Loucy (cell line): ENCODE results near the gene CYP2E1.

Experiments
- H2AFZ ChIP-seq: fragments of 200-600 bp; sonication (generic); 2 replicates; pipeline ENCODE4 v1.6.0; 2016; ENCODE audit warnings: antibody characterized with exemption, mild to moderate bottlenecking, low read length, moderate library complexity
- H3F3A ChIP-seq: fragments of 200-600 bp; 2 replicates; pipeline ENCODE4 v1.6.0; 2016; ENCODE audit warnings: antibody characterized with exemption, low read depth, mild to moderate bottlenecking
- H3K27me3 ChIP-seq: fragments of 200-600 bp; sonication (generic); 2 replicates; pipeline ENCODE4 v1.6.1; 2014; ENCODE audit warnings: low read length, mild to moderate bottlenecking; ENCODE audit not compliant: insufficient read depth, poor library complexity, severe bottlenecking
- H3K36me3 ChIP-seq: fragments of 200-600 bp; sonication (generic); 2 replicates; pipeline ENCODE4 v1.6.1; 2016; ENCODE audit warnings: low read length; ENCODE audit not compliant: insufficient read depth
- H3K4me1 ChIP-seq: fragments of 200-600 bp; sonication (generic); 2 replicates; pipeline ENCODE4 v1.5.1; 2014; ENCODE audit warnings: low read length, mild to moderate bottlenecking; ENCODE audit not compliant: insufficient read depth, poor library complexity, severe bottlenecking
- H3K4me2 ChIP-seq: fragments of 200-600 bp; sonication (generic); 2 replicates; pipeline ENCODE4 v1.6.0; 2014; ENCODE audit warnings: antibody characterized with exemption, low read length, low read depth, mild to moderate bottlenecking; ENCODE audit not compliant: poor library complexity, severe bottlenecking
- H3K4me3 ChIP-seq: fragments of 200-600 bp; sonication (generic); 2 replicates; pipeline ENCODE4 v1.5.1; 2014; ENCODE audit warnings: low read length, mild to moderate bottlenecking, mixed read lengths; ENCODE audit not compliant: poor library complexity, severe bottlenecking
- H3K79me2 ChIP-seq: fragments of 200-600 bp; sonication (generic); 2 replicates; pipeline ENCODE4 v1.6.1; 2014; ENCODE audit warnings: low read length; ENCODE audit not compliant: insufficient read depth
- H3K9ac ChIP-seq: fragments of 200-600 bp; sonication (generic); 2 replicates; pipeline ENCODE4 v1.6.0; 2014; ENCODE audit warnings: mild to moderate bottlenecking, low read depth, low read length, moderate library complexity; ENCODE audit not compliant: poor library complexity, severe bottlenecking
- H3K9me2 ChIP-seq: fragments of 200-600 bp; sonication (generic); replicated peaks from 2 replicates; pipeline ENCODE4 v1.6.1; 2016; ENCODE audit warnings: low read depth, low read length, mixed read lengths
- H3K9me3 ChIP-seq: fragments of 200-600 bp; sonication (generic); 2 replicates; pipeline ENCODE4 v1.6.1; 2014; ENCODE audit warnings: mild to moderate bottlenecking, antibody characterized with exemption, low read length, low read depth; ENCODE audit not compliant: insufficient read depth
- H4K20me1 ChIP-seq: fragments of 200-600 bp; sonication (generic); 2 replicates; pipeline ENCODE4 v1.6.0; 2014; ENCODE audit warnings: antibody characterized with exemption, low read length, mild to moderate bottlenecking; ENCODE audit not compliant: insufficient read depth, poor library complexity, severe bottlenecking
- EZH2phosphoT487 ChIP-seq: fragments of 200-600 bp; IDR thresholded peaks from 2 replicates; pipeline ENCODE4 v1.6.1; 2018; ENCODE audit warnings: antibody characterized with exemption, mild to moderate bottlenecking, moderate library complexity, borderline replicate concordance
- TF ChIP-seq, protein P1 (sequence below): fragments of 200-600 bp; sonication (generic); conservative IDR thresholded peaks from 2 replicates; pipeline ENCODE4 v1.5.1; 2014; ENCODE audit warnings: mild to moderate bottlenecking, antibody characterized with exemption, low read length

The CYP2E1 gene

GRCh38 chr10:133557381-133557780 is 30.2 kb downstream of the CYP2E1 start:
- no peaks in the 10 kb centered on the region for H3K36me3 ChIP-seq
- no peaks in the 10 kb centered on the region for H4K20me1 ChIP-seq
- H3K4me2 ChIP-seq = no peak overlapping the region
- H3K9ac ChIP-seq = no peak overlapping the region
- H3K4me1 ChIP-seq = peaks cover 4% of the 10 kb centered on the region
- H2AFZ ChIP-seq = no peak overlapping the region
- TF ChIP-seq, protein P1, sequence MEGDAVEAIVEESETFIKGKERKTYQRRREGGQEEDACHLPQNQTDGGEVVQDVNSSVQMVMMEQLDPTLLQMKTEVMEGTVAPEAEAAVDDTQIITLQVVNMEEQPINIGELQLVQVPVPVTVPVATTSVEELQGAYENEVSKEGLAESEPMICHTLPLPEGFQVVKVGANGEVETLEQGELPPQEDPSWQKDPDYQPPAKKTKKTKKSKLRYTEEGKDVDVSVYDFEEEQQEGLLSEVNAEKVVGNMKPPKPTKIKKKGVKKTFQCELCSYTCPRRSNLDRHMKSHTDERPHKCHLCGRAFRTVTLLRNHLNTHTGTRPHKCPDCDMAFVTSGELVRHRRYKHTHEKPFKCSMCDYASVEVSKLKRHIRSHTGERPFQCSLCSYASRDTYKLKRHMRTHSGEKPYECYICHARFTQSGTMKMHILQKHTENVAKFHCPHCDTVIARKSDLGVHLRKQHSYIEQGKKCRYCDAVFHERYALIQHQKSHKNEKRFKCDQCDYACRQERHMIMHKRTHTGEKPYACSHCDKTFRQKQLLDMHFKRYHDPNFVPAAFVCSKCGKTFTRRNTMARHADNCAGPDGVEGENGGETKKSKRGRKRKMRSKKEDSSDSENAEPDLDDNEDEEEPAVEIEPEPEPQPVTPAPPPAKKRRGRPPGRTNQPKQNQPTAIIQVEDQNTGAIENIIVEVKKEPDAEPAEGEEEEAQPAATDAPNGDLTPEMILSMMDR = 0 out of 2 replicates have a peak, but pooled peaks have one; percentile 17
- TF ChIP-seq EZH2phosphoT487 = no peak
- peaks cover 7% of the 10 kb centered on the region; the same call in 1 of the 2 replicates for H3K9me3 ChIP-seq
- no peak overlapping the region for H3K4me3 ChIP-seq
- H3F3A ChIP-seq = no peaks in the 10 kb centered on the region
- H3K79me2 ChIP-seq = no peaks in the 10 kb centered on the region
- no peaks in the 10 kb centered on the region for H3K27me3 ChIP-seq
- H3K9me2 ChIP-seq = no peaks in the 10 kb centered on the region

GRCh38 chr10:133559216-133559615 is 32.1 kb downstream of the CYP2E1 start:
- H3K4me3 ChIP-seq = no peak overlapping the region

DNA sequence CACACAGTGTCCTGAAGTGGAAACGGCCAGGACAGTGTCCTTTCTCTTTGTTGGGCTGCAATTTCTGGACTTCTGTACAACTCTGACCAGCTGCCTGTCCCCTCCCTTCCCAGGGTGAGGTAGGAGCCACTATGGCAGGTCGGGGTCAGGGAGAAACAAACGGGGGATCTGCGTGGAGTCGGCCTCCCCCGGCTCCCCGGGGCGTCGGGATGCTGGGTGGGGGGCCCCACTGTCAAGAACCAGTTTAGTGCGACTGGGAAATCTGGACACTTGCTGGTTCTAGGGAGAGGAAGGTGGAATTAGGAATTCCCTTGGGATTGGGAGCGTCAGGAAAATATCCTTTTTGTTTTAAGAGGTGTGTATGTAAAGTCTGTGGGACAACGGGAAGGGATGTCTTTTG is 37.7 kb downstream of the CYP2E1 start:
- Histone ChIP-seq H3K27me3 (no peaks in the 10 kb centered on the region), H4K20me1 (no peaks in the 10 kb centered on the region), H3K4me1 (no peaks in the 10 kb centered on the region)

More at GRCh38 chr10:133559216-133559615, 32.1 kb downstream of the CYP2E1 start:
- Histone ChIP-seq H3K9me3 (peaks cover 9% of the 10 kb centered on the region; the same call in 1 of the 2 replicates), H3K9me2 (no peaks in the 10 kb centered on the region), H3K9ac (no peak overlapping the region), H3K36me3 (no peaks in the 10 kb centered on the region), H2AFZ (no peak overlapping the region), H3F3A (no peaks in the 10 kb centered on the region), H3K79me2 (no peaks in the 10 kb centered on the region), H3K4me2 (no peak overlapping the region), H3K4me1 (peaks cover 4% of the 10 kb centered on the region), H4K20me1 (no peaks in the 10 kb centered on the region), H3K27me3 (no peaks in the 10 kb centered on the region)
- TF ChIP-seq EZH2phosphoT487 = no peak
- TF ChIP-seq, protein P1 = no peak

More for the DNA sequence above, 37.7 kb downstream of the CYP2E1 start:
- Histone ChIP-seq H3K9me2 (no peaks in the 10 kb centered on the region), H2AFZ (no peak overlapping the region), H3K9ac (no peak overlapping the region), H3K4me3 (no peak overlapping the region), H3K79me2 (no peaks in the 10 kb centered on the region), H3K36me3 (no peaks in the 10 kb centered on the region), H3K4me2 (no peak overlapping the region), H3F3A (no peaks in the 10 kb centered on the region), H3K9me3 (peaks cover 16% of the 10 kb centered on the region; the same call in 1 of the 2 replicates)
- no peak for TF ChIP-seq EZH2phosphoT487
- TF ChIP-seq, protein P1 = no peak
